ENCODE data around the gene ZNF423. TPM values are rescaled to one million over a fixed set of nuclear protein-coding genes. Genes with fewer than 3 reads are reported as not detected.

ZNF423 gene
- total RNA-seq, 1 experiment from 2014 or later, result 11.1 TPM

DNA sequence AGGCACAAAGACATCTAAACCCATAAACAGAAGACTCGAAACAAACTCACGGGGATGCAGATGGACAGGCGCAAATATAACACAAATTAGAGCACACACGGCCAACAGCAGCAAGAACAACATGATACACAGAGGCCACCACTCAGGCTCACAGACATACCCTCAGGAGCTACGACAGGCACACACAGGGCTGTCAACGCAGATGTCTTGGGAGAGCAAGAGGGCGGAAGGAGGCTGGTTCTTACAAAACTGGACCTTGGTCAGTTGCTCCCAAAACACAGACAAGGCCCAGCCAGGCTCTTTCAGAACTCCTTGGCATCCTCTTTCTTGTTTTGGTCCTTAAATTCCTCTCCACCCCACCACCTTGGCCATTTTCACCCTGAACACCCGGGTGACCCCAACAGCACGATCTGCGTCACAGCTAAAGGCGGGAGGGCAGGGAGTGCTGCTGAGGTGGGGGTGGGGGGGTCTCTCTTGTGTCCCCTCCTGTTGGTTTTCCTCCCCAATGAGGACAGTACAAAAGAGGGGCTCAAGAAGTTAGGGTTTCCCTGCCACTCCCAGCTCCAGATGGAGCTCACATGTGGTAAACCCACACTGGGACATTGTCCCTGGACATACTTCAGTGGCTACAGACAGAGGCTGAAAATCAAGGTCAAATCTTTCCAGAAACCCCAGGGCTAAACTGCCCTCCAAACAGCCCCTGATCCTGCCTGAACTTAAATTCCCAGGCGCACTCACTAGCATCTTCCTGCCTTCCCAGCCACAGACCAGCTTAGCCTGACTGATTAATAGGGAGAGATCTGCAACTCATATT lies 261.0 kb downstream of the ZNF423 start:
- H3K27me3 ChIP-seq (replicated peaks; ENCODE audit: insufficient read depth, low read depth, low read length, poor library complexity), result no peaks in the 10 kb centered on the region
- CTCF ChIA-PET, result interaction anchor here (0.5 kb wide), 1 partner anchor 103 kb away, joined by 8 read pairs; no protein-coding TSS in a partner anchor
- no peaks in the 10 kb centered on the region for H3K36me3 ChIP-seq (ENCODE audit: insufficient read depth, low read length, poor library complexity, severe bottlenecking)
- intact Hi-C loops (cut with micrococcal nuclease; ENCODE audit: unreplicated experiment), result loop anchor here (5.0 to 10.0 kb wide), 3 partner anchors 103 to 330 kb away; no protein-coding TSS in a partner anchor
- POLR2A ChIA-PET (ENCODE audit: low non-redundant PET), result interaction anchor here (0.6 kb wide), 1 partner anchor 48 kb away, joined by 14 read pairs; no protein-coding TSS in a partner anchor
- H3K4me1 ChIP-seq (ENCODE audit: insufficient read depth, low read length, poor library complexity, severe bottlenecking), result peaks cover 17% of the 10 kb centered on the region
- H3K9me3 ChIP-seq (ENCODE audit: low read depth, low read length, poor library complexity, severe bottlenecking), result no peaks in the 10 kb centered on the region
- H3K4me3 ChIP-seq (ENCODE audit: low read depth, low read length, poor library complexity, severe bottlenecking), result no peak overlapping the region
- no peak overlapping the region for H3K27ac ChIP-seq (ENCODE audit: low read depth, low read length, poor library complexity, severe bottlenecking)
- no peak for TF ChIP-seq EZH2 (IDR thresholded peaks at IDR 0.05; ENCODE audit: borderline replicate concordance, low read depth, low read length, poor library complexity, severe bottlenecking)
- TF ChIP-seq, protein P1, sequence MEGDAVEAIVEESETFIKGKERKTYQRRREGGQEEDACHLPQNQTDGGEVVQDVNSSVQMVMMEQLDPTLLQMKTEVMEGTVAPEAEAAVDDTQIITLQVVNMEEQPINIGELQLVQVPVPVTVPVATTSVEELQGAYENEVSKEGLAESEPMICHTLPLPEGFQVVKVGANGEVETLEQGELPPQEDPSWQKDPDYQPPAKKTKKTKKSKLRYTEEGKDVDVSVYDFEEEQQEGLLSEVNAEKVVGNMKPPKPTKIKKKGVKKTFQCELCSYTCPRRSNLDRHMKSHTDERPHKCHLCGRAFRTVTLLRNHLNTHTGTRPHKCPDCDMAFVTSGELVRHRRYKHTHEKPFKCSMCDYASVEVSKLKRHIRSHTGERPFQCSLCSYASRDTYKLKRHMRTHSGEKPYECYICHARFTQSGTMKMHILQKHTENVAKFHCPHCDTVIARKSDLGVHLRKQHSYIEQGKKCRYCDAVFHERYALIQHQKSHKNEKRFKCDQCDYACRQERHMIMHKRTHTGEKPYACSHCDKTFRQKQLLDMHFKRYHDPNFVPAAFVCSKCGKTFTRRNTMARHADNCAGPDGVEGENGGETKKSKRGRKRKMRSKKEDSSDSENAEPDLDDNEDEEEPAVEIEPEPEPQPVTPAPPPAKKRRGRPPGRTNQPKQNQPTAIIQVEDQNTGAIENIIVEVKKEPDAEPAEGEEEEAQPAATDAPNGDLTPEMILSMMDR (conservative IDR thresholded peaks at IDR 0.05; ENCODE audit: low read depth, low read length), result no peak
- DNase-seq (ENCODE audit: low spot score), result no peak
- BruUV-seq (replicated peaks), result no TSS peak

DNA sequence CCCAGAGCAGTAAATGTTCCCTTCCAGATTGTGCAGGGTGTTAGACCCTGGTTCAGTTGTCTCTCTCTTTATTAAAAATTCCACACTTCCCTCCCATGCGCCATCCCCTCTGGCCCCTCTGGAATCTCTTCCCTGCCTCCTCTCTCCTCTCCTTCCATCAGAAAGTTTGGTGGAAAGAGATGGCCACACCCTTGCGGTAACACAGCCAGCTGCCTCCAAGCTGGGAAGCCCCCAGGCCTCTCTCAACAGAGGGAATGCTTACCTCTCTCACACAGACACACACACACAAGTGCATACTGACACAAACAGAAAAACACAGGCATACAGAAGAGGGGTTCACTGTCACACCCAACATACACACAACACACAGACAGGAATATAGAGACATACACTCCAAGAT lies 261.8 kb downstream of the ZNF423 start:
- BruUV-seq (replicated peaks), result no TSS peak
- no peak overlapping the region for H3K27ac ChIP-seq (ENCODE audit: low read depth, low read length, poor library complexity, severe bottlenecking)
- H3K9me3 ChIP-seq (ENCODE audit: low read depth, low read length, poor library complexity, severe bottlenecking), result no peaks in the 10 kb centered on the region
- no peaks in the 10 kb centered on the region for H3K36me3 ChIP-seq (ENCODE audit: insufficient read depth, low read length, poor library complexity, severe bottlenecking)
- H3K4me3 ChIP-seq (ENCODE audit: low read depth, low read length, poor library complexity, severe bottlenecking), result no peak overlapping the region
- ChIA-PET CTCF (interaction anchor here (1.7 kb wide), 1 partner anchor 38 kb away, joined by 13 read pairs; no protein-coding TSS in a partner anchor), POLR2A (ENCODE audit: low non-redundant PET) (interaction anchor here (0.5 kb wide), 1 partner anchor 77 kb away, joined by 5 read pairs; no protein-coding TSS in a partner anchor)
- TF ChIP-seq, protein P1 (conservative IDR thresholded peaks at IDR 0.05; ENCODE audit: low read depth, low read length), result no peak
- no peak for TF ChIP-seq EZH2 (IDR thresholded peaks at IDR 0.05; ENCODE audit: borderline replicate concordance, low read depth, low read length, poor library complexity, severe bottlenecking)
- H3K4me1 ChIP-seq (ENCODE audit: insufficient read depth, low read length, poor library complexity, severe bottlenecking), result peaks cover 17% of the 10 kb centered on the region
- intact Hi-C loops (cut with micrococcal nuclease; ENCODE audit: unreplicated experiment), result loop anchor here (5.0 to 10.0 kb wide), 2 partner anchors 102 to 331 kb away; no protein-coding TSS in a partner anchor
- no peaks in the 10 kb centered on the region for H3K27me3 ChIP-seq (replicated peaks; ENCODE audit: insufficient read depth, low read depth, low read length, poor library complexity)
- no peak for DNase-seq (ENCODE audit: low spot score)

DNA sequence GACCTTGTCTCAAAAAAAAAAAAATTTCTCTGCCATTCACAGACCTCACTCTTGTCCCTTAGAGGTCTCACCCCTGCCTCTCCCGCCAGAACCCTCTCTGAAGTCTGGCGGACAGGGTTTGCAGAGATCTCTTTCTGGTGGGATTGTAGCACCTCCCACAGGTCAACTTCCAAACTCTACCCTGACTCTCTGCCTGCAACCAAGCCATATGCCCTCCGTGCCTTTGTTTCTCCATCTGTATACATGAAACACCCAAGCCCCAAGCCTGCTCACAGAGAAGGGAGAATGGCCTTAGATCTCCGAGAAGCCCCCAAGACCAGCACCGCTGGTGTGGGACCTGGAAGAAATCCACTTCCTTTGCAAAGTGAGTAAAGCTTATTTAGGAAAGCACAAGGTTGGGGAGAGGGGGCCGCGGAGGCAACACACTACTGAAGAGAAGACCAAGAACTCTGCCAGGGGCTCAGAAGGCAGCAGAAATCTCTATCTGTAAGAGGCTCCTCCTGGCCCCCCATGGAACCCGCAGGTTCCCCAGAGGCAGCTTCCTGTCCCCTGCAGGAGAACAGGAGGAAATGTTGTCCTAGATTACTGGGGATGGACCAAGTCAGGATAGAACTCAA lies 262.4 kb downstream of the ZNF423 start:
- no peaks in the 10 kb centered on the region for H3K36me3 ChIP-seq (ENCODE audit: insufficient read depth, low read length, poor library complexity, severe bottlenecking)
- BruUV-seq (replicated peaks), result no TSS peak
- no peak overlapping the region for H3K4me3 ChIP-seq (ENCODE audit: low read depth, low read length, poor library complexity, severe bottlenecking)
- H3K27me3 ChIP-seq (replicated peaks; ENCODE audit: insufficient read depth, low read depth, low read length, poor library complexity), result no peaks in the 10 kb centered on the region
- POLR2A ChIA-PET (ENCODE audit: low non-redundant PET), result interaction anchor here (0.5 kb wide), 1 partner anchor 76 kb away, joined by 5 read pairs; no protein-coding TSS in a partner anchor
- CTCF ChIA-PET, result interaction anchor here (0.6 to 1.9 kb wide), 6 partner anchors 27 to 186 kb away, joined by 3 to 13 read pairs (median 6); no protein-coding TSS in a partner anchor
- DNase-seq (ENCODE audit: low spot score), result peak; percentile 21
- peaks cover 17% of the 10 kb centered on the region for H3K4me1 ChIP-seq (ENCODE audit: insufficient read depth, low read length, poor library complexity, severe bottlenecking)
- H3K27ac ChIP-seq (ENCODE audit: low read depth, low read length, poor library complexity, severe bottlenecking), result no peak overlapping the region
- TF ChIP-seq EZH2 (IDR thresholded peaks at IDR 0.05; ENCODE audit: borderline replicate concordance, low read depth, low read length, poor library complexity, severe bottlenecking), result no peak
- TF ChIP-seq, protein P1 (conservative IDR thresholded peaks at IDR 0.05; ENCODE audit: low read depth, low read length), result no peak
- intact Hi-C loops (cut with micrococcal nuclease; ENCODE audit: unreplicated experiment), result loop anchor here (2.0 to 10.0 kb wide), 4 partner anchors 37 to 331 kb away; no protein-coding TSS in a partner anchor
- H3K9me3 ChIP-seq (ENCODE audit: low read depth, low read length, poor library complexity, severe bottlenecking), result no peaks in the 10 kb centered on the region
